K562 (cell line): Measurements from ENCODE around the gene SCARF2. TPM values are rescaled to one million over a fixed set of nuclear protein-coding genes. Genes with fewer than 3 reads are reported as not detected.
"Not testable (repeated sequence)": the region's sequence is repeated elsewhere in the genome, so short reads cannot be mapped to it uniquely, and the experiment has no call there.

Source experiments
- CHD4 ChIP-seq: fragments of 200-600 bp; sonication (generic); IDR thresholded peaks from 3 replicates; pipeline ENCODE4 v1.6.1; 2012; ENCODE audit warnings: low read depth, mild to moderate bottlenecking, mixed read lengths, low read length, inconsistent platforms; ENCODE audit not compliant: insufficient read depth, insufficient replicate concordance, poor library complexity, severe bottlenecking
- JUND ChIP-seq, 2 experiments: IDR thresholded peaks; 2 replicates in 1 of 2; 3 replicates in 1 of 2; pipeline ENCODE4 v1.6.1; 2011; ENCODE audit warnings: borderline replicate concordance in 2 of 2, low read depth in 2 of 2, low read length in 2 of 2, improper control_type of control experiment in 1 of 2, missing biosample characterization in 1 of 2, missing genetic modification characterization in 1 of 2, missing genetic modification reagents in 1 of 2
- POLR2A ChIP-seq: fragments of 450-650 bp; conservative IDR thresholded peaks from 2 replicates; pipeline ENCODE4 v1.6.1; 2016
- SMARCE1 ChIP-seq: fragments of 450-650 bp; IDR thresholded peaks from 2 replicates; pipeline ENCODE4 v1.7.1; 2016; ENCODE audit warnings: mild to moderate bottlenecking
- ZBTB40 ChIP-seq, 2 experiments: fragments of 450-650 bp in 1 of 2; sonication (generic) in 1 of 2; formaldehyde crosslinking in 1 of 2; IDR thresholded peaks; 2 replicates each; pipeline versions ENCODE4 v1.7.1 to v1.9.0; 2016 to 2022; ENCODE audit warnings: inconsistent platforms in 1 of 2, mild to moderate bottlenecking in 1 of 2, missing genetic modification reagents in 1 of 2
- ZNF224 ChIP-seq: sonication (generic); formaldehyde crosslinking; IDR thresholded peaks from 2 replicates; pipeline ENCODE4 v1.8.0; 2022; ENCODE audit warnings: mild to moderate bottlenecking, missing genetic modification reagents
- polyA plus RNA-seq, 8 experiments: library from polyadenylated mRNA; depleted of rRNA in 4 of 8; stranded (reverse) in 5 of 8; unstranded in 3 of 8; fragments of >200 nt; fragmentation: Nextera tagmentation in 2 of 8; fragmentation: Illumina TruSeq in 1 of 8; extraction: Ambion mirVana in 2 of 8; extraction: Trizol in 1 of 8; gene quantifications; 2 replicates each; pipeline versions ENCODE4 v1.2.1 to v1.2.3, GENCODE V29; 2011 to 2014; ENCODE audit warnings: inconsistent platforms in 1 of 8, missing spikeins in 1 of 8
- total RNA-seq, 7 experiments: library from RNA; depleted of rRNA in 6 of 7; stranded (reverse); fragments of >200 nt in 6 of 7; fragmentation: Illumina TruSeq in 2 of 7; extraction: Trizol in 2 of 7; gene quantifications; 2 replicates each; pipeline versions ENCODE4 v1.2.1 to v1.2.3, GENCODE V29; 2011 to 2021; ENCODE audit warnings: low replicate concordance in 1 of 7

The SCARF2 gene
- total and polyA plus RNA-seq, 9 of the 15 experiments (the other 6 are each of a cell fraction or from before 2014, with no cell fraction given), result 0.06 to 0.32 (median 0.21) TPM; not detected in 5

- TF ChIP-seq ZBTB40 (IDR thresholded peaks at IDR 0.05), result 0 out of 2 replicates have a peak, but pooled peaks have one; percentile 15
- TF ChIP-seq ZBTB40 (CRISPR knock-in tag; IDR thresholded peaks at IDR 0.05), result not testable (repeated sequence)
- peak; percentile 52; the same call in 1 of the 2 replicates for TF ChIP-seq POLR2A
- TF ChIP-seq ZNF224 (CRISPR knock-in tag), result peak; percentile 85; the same call in 1 of the 2 replicates
- peak; percentile 77; the same call in 1 of the 2 replicates for TF ChIP-seq JUND (IDR thresholded peaks at IDR 0.05; ENCODE audit: borderline replicate concordance, low read depth, low read length)
- TF ChIP-seq JUND (tag; IDR thresholded peaks at IDR 0.05; ENCODE audit: borderline replicate concordance, low read depth, low read length), result peak; percentile 13; the same call in 1 of the 3 replicates
- TF ChIP-seq SMARCE1, result peak; percentile 60; the same call in 1 of the 2 replicates
- peak; percentile 64 for TF ChIP-seq CHD4
Measured at GRCh38 chr22:20475569-20475968, 37.9 kb upstream of the SCARF2 start (continued).
